GM06990 (cell line): ENCODE data around the gene DNAJB13.

Experiments used
- DNase-seq: peaks from one replicate; pipeline ENCODE4 v3.0.0-alpha.2; 2011; ENCODE audit not compliant: insufficient read length; ENCODE audit errors: extremely low read depth
- H3K27me3 ChIP-seq: replicated peaks from 2 replicates; pipeline ENCODE4 v1.6.0; 2011; ENCODE audit warnings: low read length; ENCODE audit not compliant: control insufficient read depth, insufficient read depth
- H3K36me3 ChIP-seq: 2 replicates; pipeline ENCODE4 v1.5.1; 2011; ENCODE audit warnings: low read length; ENCODE audit not compliant: control insufficient read depth, insufficient read depth
- H3K4me3 ChIP-seq: replicated peaks from 2 replicates; pipeline ENCODE4 v1.5.1; 2011; ENCODE audit warnings: low read depth, mild to moderate bottlenecking, control low read depth, low read length
- CTCF ChIP-seq: IDR thresholded peaks from 2 replicates; pipeline ENCODE4 v1.5.1; 2011; ENCODE audit warnings: low read length, control low read depth, mild to moderate bottlenecking, inconsistent platforms; ENCODE audit not compliant: insufficient read depth, poor library complexity, severe bottlenecking

DNAJB13 gene

DNA sequence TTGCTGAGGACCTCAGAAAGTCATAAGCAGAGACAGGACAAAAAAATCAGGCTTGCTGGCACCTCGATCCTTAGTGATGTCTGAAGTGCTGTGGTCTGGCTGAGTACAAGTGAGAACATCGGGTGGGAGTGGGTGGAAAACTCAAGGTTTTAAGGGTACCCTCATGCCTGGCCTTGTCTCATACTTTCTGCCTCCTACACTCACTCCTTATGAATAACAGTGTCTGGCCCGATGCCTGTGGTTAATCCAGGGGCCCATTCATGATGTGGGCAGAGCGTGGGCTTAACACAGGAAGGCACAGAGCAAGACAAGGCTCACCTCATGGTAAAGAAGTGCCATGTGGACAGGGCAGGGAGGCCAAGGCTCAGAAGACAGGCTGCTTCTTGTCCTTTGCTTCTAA is 69.0 kb downstream of the DNAJB13 start:
- Histone ChIP-seq H3K36me3 (no peaks in the 10 kb centered on the region; the same call in none of the 2 replicates), H3K27me3 (no peaks in the 10 kb centered on the region), H3K4me3 (no peak overlapping the region)
- TF ChIP-seq CTCF: no peak
- no peak for DNase-seq
